ENCODE data around the gene CD82.

The CD82 gene

GRCh38 chr11:44550123-44550522 is 15.3 kb upstream of the CD82 start:
- Histone ChIP-seq H3K9ac (ENCODE audit: low read depth, low read length, poor library complexity) (no peak overlapping the region), H3K23ac (ENCODE audit: low read depth, low read length, poor library complexity) (no peak overlapping the region), H3K14ac (ENCODE audit: low read length) (no peak overlapping the region), H3K18ac (ENCODE audit: low read length) (no peak overlapping the region), H3K9me3 (replicated peaks in 1 of 2; ENCODE audit: control insufficient read depth in 2 of 2, insufficient read depth in 1 of 2, low read depth in 1 of 2, low read length in 2 of 2) (peaks cover 0 to 3% of the 10 kb centered on the region in 2 donors), H3K4me3 (ENCODE audit: low read length in 2 of 2) (no peak overlapping the region), H4K8ac (ENCODE audit: low read depth, low read length) (no peak overlapping the region), H3K27me3 (ENCODE audit: control insufficient read depth in 3 of 3, insufficient read depth in 3 of 3, low read depth in 1 of 3, low read length in 3 of 3) (no peaks in the 10 kb centered on the region), H3K36me3 (replicated peaks in 1 of 2; ENCODE audit: control insufficient read depth in 2 of 2, insufficient read depth in 2 of 2, low read length in 2 of 2) (no peaks in the 10 kb centered on the region), H3K4me2 (ENCODE audit: insufficient read depth, low read length, poor library complexity, severe bottlenecking) (no peak overlapping the region), H2BK12ac (ENCODE audit: low read length) (no peak overlapping the region), H2BK120ac (ENCODE audit: low read depth, low read length) (no peak overlapping the region), H2AFZ (ENCODE audit: low read length) (no peak overlapping the region), H3K27ac (replicated peaks; ENCODE audit: low read length) (no peak overlapping the region), H2BK5ac (ENCODE audit: low read length) (no peak overlapping the region), H2AK5ac (ENCODE audit: low read depth, low read length) (no peak overlapping the region), H2BK15ac (ENCODE audit: low read length) (no peak overlapping the region), H4K91ac (ENCODE audit: low read depth, low read length, poor library complexity) (no peak overlapping the region), H3K4ac (ENCODE audit: low read length) (no peak overlapping the region), H3K79me1 (ENCODE audit: low read depth, low read length) (no peaks in the 10 kb centered on the region), H3K4me1 (ENCODE audit: control insufficient read depth in 2 of 2, insufficient read depth in 1 of 2, low read depth in 1 of 2, low read length in 2 of 2) (peaks cover 0 to under 1% of the 10 kb centered on the region in 2 donors)
- WGBS, 2 donors (ENCODE audit: extremely low coverage in 2 of 2, insufficient read length in 2 of 2, insufficient replicate concordance in 1 of 2), result no CpG with 5 or more reads among the region's 8 CpGs
- DNase-seq (ENCODE audit: low spot score), result no peak

- Histone ChIP-seq H2BK5ac (ENCODE audit: low read length) (no peak overlapping the region), H3K4ac (ENCODE audit: low read length) (no peak overlapping the region), H3K9me3 (replicated peaks in 1 of 2; ENCODE audit: control insufficient read depth in 2 of 2, insufficient read depth in 1 of 2, low read depth in 1 of 2, low read length in 2 of 2) (peaks cover 0 to 3% of the 10 kb centered on the region in 2 donors), H3K18ac (ENCODE audit: low read length) (no peak overlapping the region), H3K4me3 (ENCODE audit: low read length in 2 of 2) (no peak overlapping the region), H2AFZ (ENCODE audit: low read length) (no peak overlapping the region), H2BK15ac (ENCODE audit: low read length) (no peak overlapping the region), H4K91ac (ENCODE audit: low read depth, low read length, poor library complexity) (peak overlapping the region; percentile 3), H3K4me1 (ENCODE audit: control insufficient read depth in 2 of 2, insufficient read depth in 1 of 2, low read depth in 1 of 2, low read length in 2 of 2) (peaks cover 0 to 4% of the 10 kb centered on the region in 2 donors), H4K8ac (ENCODE audit: low read depth, low read length) (no peak overlapping the region), H3K36me3 (replicated peaks in 1 of 2; ENCODE audit: control insufficient read depth in 2 of 2, insufficient read depth in 2 of 2, low read length in 2 of 2) (no peaks in the 10 kb centered on the region), H2AK5ac (ENCODE audit: low read depth, low read length) (no peak overlapping the region), H3K79me1 (ENCODE audit: low read depth, low read length) (no peaks in the 10 kb centered on the region), H3K27me3 (ENCODE audit: control insufficient read depth in 3 of 3, insufficient read depth in 3 of 3, low read depth in 1 of 3, low read length in 3 of 3) (no peaks in the 10 kb centered on the region), H3K27ac (replicated peaks; ENCODE audit: low read length) (no peak overlapping the region), H3K4me2 (ENCODE audit: insufficient read depth, low read length, poor library complexity, severe bottlenecking) (no peak overlapping the region), H2BK120ac (ENCODE audit: low read depth, low read length) (no peak overlapping the region), H2BK12ac (ENCODE audit: low read length) (no peak overlapping the region), H3K14ac (ENCODE audit: low read length) (no peak overlapping the region), H3K9ac (ENCODE audit: low read depth, low read length, poor library complexity) (no peak overlapping the region), H3K23ac (ENCODE audit: low read depth, low read length, poor library complexity) (no peak overlapping the region)
- 100% methylated on average over 1 of the region's 4 CpGs; no CpG with 5 or more reads in 1 of the 2 donors for WGBS, 2 donors (ENCODE audit: extremely low coverage in 2 of 2, insufficient read length in 2 of 2, insufficient replicate concordance in 1 of 2)
- no peak for DNase-seq (ENCODE audit: low spot score)
Observed at GRCh38 chr11:44551456-44552139, 13.9 kb upstream of the CD82 start.

GRCh38 chr11:44555031-44555800 is 10.2 kb upstream of the CD82 start:
- no peak overlapping the region for H3K9ac ChIP-seq (ENCODE audit: low read depth, low read length, poor library complexity)
- no CpG with 5 or more reads among the region's 5 CpGs for WGBS, 2 donors (ENCODE audit: extremely low coverage in 2 of 2, insufficient read length in 2 of 2, insufficient replicate concordance in 1 of 2)
- no peak overlapping the region for H2BK12ac ChIP-seq (ENCODE audit: low read length)
- H2BK120ac ChIP-seq (ENCODE audit: low read depth, low read length), result no peak overlapping the region
- no peaks in the 10 kb centered on the region for H3K36me3 ChIP-seq (replicated peaks in 1 of 2; ENCODE audit: control insufficient read depth in 2 of 2, insufficient read depth in 2 of 2, low read length in 2 of 2)
- H3K4me2 ChIP-seq (ENCODE audit: insufficient read depth, low read length, poor library complexity, severe bottlenecking), result no peak overlapping the region
- H4K8ac ChIP-seq (ENCODE audit: low read depth, low read length), result no peak overlapping the region
- DNase-seq (ENCODE audit: low spot score), result no peak
- H2BK15ac ChIP-seq (ENCODE audit: low read length), result no peak overlapping the region
- no peak overlapping the region for H2AFZ ChIP-seq (ENCODE audit: low read length)
- H3K4me1 ChIP-seq (ENCODE audit: control insufficient read depth in 2 of 2, insufficient read depth in 1 of 2, low read depth in 1 of 2, low read length in 2 of 2), result peaks cover 13 to 17% of the 10 kb centered on the region in 2 donors
- H2BK5ac ChIP-seq (ENCODE audit: low read length), result no peak overlapping the region
- H3K27me3 ChIP-seq (ENCODE audit: control insufficient read depth in 3 of 3, insufficient read depth in 3 of 3, low read depth in 1 of 3, low read length in 3 of 3), result peaks cover 0 to 5% (median 0%) of the 10 kb centered on the region in 3 experiments
- H3K18ac ChIP-seq (ENCODE audit: low read length), result no peak overlapping the region
- H2AK5ac ChIP-seq (ENCODE audit: low read depth, low read length), result peak overlapping the region; percentile 83
- H3K23ac ChIP-seq (ENCODE audit: low read depth, low read length, poor library complexity), result no peak overlapping the region
- no peak overlapping the region for H3K4me3 ChIP-seq (ENCODE audit: low read length in 2 of 2)
- no peak overlapping the region for H3K4ac ChIP-seq (ENCODE audit: low read length)
- H3K79me1 ChIP-seq (ENCODE audit: low read depth, low read length), result no peaks in the 10 kb centered on the region
- H4K91ac ChIP-seq (ENCODE audit: low read depth, low read length, poor library complexity), result no peak overlapping the region
- peaks cover 0 to 3% of the 10 kb centered on the region in 2 donors for H3K9me3 ChIP-seq (replicated peaks in 1 of 2; ENCODE audit: control insufficient read depth in 2 of 2, insufficient read depth in 1 of 2, low read depth in 1 of 2, low read length in 2 of 2)
- H3K14ac ChIP-seq (ENCODE audit: low read length), result no peak overlapping the region
- H3K27ac ChIP-seq (replicated peaks; ENCODE audit: low read length), result no peak overlapping the region

- Histone ChIP-seq H3K27ac (replicated peaks; ENCODE audit: low read length) (peak overlapping the region; percentile 34), H2BK120ac (ENCODE audit: low read depth, low read length) (no peak overlapping the region), H3K4me2 (ENCODE audit: insufficient read depth, low read length, poor library complexity, severe bottlenecking) (no peak overlapping the region), H3K4me1 (ENCODE audit: control insufficient read depth in 2 of 2, insufficient read depth in 1 of 2, low read depth in 1 of 2, low read length in 2 of 2) (peaks cover 13 to 20% of the 10 kb centered on the region in 2 donors), H3K23ac (ENCODE audit: low read depth, low read length, poor library complexity) (no peak overlapping the region), H3K36me3 (replicated peaks in 1 of 2; ENCODE audit: control insufficient read depth in 2 of 2, insufficient read depth in 2 of 2, low read length in 2 of 2) (no peaks in the 10 kb centered on the region), H2AK5ac (ENCODE audit: low read depth, low read length) (no peak overlapping the region), H2AFZ (ENCODE audit: low read length) (peak overlapping the region; percentile 20), H3K18ac (ENCODE audit: low read length) (no peak overlapping the region), H3K14ac (ENCODE audit: low read length) (no peak overlapping the region), H3K79me1 (ENCODE audit: low read depth, low read length) (no peaks in the 10 kb centered on the region), H4K8ac (ENCODE audit: low read depth, low read length) (no peak overlapping the region), H2BK15ac (ENCODE audit: low read length) (no peak overlapping the region), H3K27me3 (ENCODE audit: control insufficient read depth in 3 of 3, insufficient read depth in 3 of 3, low read depth in 1 of 3, low read length in 3 of 3) (peaks cover 0 to 5% (median 0%) of the 10 kb centered on the region in 3 experiments), H2BK5ac (ENCODE audit: low read length) (no peak overlapping the region), H3K4ac (ENCODE audit: low read length) (no peak overlapping the region), H3K9ac (ENCODE audit: low read depth, low read length, poor library complexity) (no peak overlapping the region), H4K91ac (ENCODE audit: low read depth, low read length, poor library complexity) (no peak overlapping the region), H2BK12ac (ENCODE audit: low read length) (no peak overlapping the region), H3K4me3 (ENCODE audit: low read length in 2 of 2) (no peak overlapping the region), H3K9me3 (replicated peaks in 1 of 2; ENCODE audit: control insufficient read depth in 2 of 2, insufficient read depth in 1 of 2, low read depth in 1 of 2, low read length in 2 of 2) (peaks cover 0 to 3% of the 10 kb centered on the region in 2 donors)
- peak; percentile 43 for DNase-seq (ENCODE audit: low spot score)
- WGBS, 2 donors (ENCODE audit: extremely low coverage in 2 of 2, insufficient read length in 2 of 2, insufficient replicate concordance in 1 of 2), result no CpG with 5 or more reads among the region's 11 CpGs
Observed at GRCh38 chr11:44556735-44557409, 8.6 kb upstream of the CD82 start.
